D721Med (cell line): ENCODE data around the gene ARIH1.

ENCODE experiments used
- DNase-seq: peaks from one replicate; pipeline ENCODE4 v3.0.0; 2011; ENCODE audit warnings: low spot score; ENCODE audit not compliant: insufficient read length
- FAIRE-seq: peaks from 2 replicates; lab custom pipeline; 2011; peaks lifted over from hg19 to GRCh38; lab: Jason Lieb, UNC
- CTCF ChIP-seq: IDR thresholded peaks from 2 replicates; pipeline ENCODE4 v1.5.1; 2012; ENCODE audit warnings: mild to moderate bottlenecking, control low read depth; ENCODE audit not compliant: insufficient read depth; ENCODE audit errors: missing control alignments

ARIH1 gene

DNA sequence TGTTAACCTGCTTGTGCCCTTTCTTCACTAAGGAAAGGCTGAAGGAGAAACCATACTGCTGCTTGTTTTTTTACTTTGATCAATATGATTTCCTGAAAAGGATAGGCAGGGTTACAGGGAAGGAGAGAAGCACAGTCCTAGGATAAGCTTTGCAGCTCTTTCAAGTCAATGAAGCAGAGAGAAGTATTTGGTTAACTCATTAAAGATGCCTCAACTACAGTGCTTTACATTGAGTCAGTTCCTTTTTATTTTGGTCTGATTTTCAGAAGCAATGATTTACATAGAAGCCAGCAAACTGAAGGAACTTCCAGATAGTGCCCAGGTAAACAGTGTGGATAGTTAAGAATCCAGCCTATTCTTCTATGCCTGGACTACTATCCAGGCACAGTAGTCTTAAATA, 64.8 kb downstream of the ARIH1 start:
- TF ChIP-seq CTCF, result no peak
- DNase-seq (no peak), FAIRE-seq (no peak)

- no peak for FAIRE-seq
- no peak for TF ChIP-seq CTCF
These were observed 66.6 kb downstream of the ARIH1 start for GRCh38 chr15:72540606-72541237.

DNA sequence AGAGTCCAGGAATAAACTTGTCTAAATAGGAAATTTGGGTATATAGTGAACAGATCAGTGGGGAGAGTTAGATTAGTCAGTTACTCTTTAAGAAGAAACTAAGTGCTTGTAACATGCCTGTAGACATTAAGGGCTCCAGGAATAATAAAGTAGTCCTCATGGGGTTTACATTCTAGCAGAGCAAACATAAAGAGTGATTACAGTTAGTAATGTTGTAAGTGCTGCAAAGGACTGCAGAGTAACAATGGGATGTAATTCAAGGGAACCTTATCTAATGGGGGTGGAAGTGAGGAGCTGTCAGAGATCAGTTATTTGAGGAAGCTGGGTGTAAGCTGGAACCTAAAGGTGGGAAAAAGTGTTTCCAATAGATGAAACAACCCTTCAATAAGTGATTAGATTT, 67.5 kb downstream of the ARIH1 start:
- FAIRE-seq, result no peak
- no peak for DNase-seq
- no peak for TF ChIP-seq CTCF

More at GRCh38 chr15:72540606-72541237, 66.6 kb downstream of the ARIH1 start:
- DNase-seq, result no peak

GRCh38 chr15:72545156-72545555, 71.0 kb downstream of the ARIH1 start:
- no peak for DNase-seq
- TF ChIP-seq CTCF, result no peak
- FAIRE-seq, result no peak

DNA sequence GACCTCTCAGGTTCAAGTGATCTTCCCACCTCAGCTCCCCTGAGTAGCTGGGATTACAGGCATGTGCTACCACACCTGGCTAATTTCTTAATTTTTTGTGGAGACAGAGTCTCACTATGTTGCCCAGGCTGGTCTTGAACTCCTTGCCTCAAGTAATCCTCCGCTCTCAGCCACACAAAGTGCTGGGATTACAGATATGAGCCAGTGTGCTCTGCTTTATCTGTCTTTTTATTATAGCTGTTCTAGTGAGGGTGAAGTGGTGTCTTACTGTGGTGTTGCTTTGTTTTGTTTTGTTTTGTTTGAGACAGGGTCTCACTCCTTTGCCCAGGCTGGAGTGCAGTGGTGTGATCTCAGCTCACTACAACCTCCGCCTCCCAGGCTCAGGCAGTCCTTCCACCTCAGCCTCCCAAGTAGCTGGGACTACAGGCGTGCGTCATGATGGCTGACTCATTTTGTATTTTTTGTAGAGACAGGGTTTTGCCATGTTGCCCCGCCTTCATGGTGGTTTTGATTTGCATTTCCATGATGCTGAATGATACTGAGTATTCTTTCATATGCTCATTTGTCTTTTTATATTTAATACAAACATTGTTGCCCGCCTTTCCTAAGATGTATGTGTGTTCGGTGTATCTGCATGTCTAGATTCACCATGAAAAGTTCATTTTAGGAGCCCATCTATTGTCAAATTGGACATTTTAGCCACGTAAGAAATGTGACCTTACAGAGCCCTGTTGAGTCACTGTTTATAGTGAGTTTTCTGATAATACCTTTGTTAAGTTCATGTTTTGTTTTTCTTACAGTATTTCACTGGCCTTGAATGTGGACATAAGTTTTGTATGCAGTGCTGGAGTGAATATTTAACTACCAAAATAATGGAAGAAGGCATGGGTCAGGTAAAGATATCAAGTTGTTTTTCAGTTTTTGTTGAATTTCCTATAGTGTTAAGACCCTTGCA, 80.6 kb downstream of the ARIH1 start:
- TF ChIP-seq CTCF, result no peak
- no peak for DNase-seq
- no peak for FAIRE-seq

DNA sequence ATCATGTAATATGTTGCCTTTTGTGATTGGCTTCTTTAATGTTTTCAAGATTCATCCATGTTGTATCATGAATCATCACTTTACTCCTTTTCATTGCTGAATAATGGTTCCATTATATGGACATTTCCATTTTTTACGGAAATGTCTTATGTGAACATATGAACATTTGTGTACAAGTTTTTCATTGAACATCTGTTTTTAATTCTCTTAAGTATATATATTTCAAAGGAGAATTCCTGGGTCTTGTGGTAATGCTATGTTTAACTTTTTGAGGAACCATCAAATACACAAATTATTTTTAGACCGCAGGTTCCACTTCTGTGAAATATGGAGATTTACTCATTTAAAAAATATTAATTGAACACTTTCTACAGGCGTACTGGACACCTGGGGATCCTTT, 85.7 kb downstream of the ARIH1 start:
- no peak for TF ChIP-seq CTCF
- FAIRE-seq, result no peak
- no peak for DNase-seq
